Measurements from ENCODE around the gene TWF1. TPM values are rescaled to one million over a fixed set of nuclear protein-coding genes. Genes with fewer than 3 reads are reported as not detected.
"Not testable (repeated sequence)": the region's sequence is repeated elsewhere in the genome, so short reads cannot be mapped to it uniquely, and the experiment has no call there.

The TWF1 gene
- polyA plus RNA-seq, 3 donors = 67.0 to 71.5 (median 70.0) TPM

- DNase-seq = no peak
Measured at GRCh38 chr12:43815416-43815815, 9.3 kb upstream of the TWF1 start.

DNA sequence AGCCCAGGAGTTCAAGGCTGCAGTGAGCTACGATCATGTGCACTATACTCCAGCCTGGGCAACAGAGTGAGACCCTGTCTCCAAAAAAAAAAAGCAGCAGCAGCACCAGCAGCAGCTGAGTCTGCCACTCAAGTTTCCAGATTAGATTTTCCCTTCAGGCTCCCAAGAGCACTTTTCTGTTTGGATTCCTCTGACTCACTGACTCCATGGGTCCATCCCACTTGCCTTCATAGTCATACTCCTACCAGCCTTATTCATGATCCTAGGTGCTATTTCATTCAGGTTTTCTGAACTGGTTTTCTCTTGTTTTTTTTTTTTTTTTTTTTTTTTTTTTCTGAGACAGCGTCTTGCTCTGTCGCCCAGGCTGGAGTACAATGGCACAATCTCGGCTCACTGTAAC lies 6.8 kb upstream of the TWF1 start:
- no peak for DNase-seq

DNA sequence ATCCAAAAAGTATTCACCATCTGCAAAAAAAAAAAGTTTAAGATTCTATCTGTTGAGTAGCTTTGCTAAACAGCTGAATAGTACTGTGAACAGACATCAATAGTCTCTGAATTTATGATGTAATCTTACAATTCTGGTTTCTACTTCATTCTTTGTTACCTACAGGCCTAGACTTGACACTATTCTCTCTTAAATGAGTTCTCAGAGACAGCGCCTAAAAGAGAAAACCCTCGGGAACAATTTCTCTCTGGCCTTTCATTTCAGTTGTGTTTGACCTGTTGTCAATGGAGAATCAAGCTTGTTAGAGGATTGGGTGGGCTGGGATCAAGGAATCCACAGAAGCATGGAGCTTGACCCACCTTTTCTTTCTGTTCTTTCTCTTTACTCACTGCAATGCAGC lies 5.9 kb upstream of the TWF1 start:
- DNase-seq = no peak

- DNase-seq = no peak
Measured at GRCh38 chr12:43807386-43807785, 1.3 kb upstream of the TWF1 start.

GRCh38 chr12:43806737-43807072 lies 588 bp upstream of the TWF1 start:
- DNase-seq = no peak

- no peak for DNase-seq
Measured at GRCh38 chr12:43805149-43805859, 813 bp downstream of the TWF1 start.

DNA sequence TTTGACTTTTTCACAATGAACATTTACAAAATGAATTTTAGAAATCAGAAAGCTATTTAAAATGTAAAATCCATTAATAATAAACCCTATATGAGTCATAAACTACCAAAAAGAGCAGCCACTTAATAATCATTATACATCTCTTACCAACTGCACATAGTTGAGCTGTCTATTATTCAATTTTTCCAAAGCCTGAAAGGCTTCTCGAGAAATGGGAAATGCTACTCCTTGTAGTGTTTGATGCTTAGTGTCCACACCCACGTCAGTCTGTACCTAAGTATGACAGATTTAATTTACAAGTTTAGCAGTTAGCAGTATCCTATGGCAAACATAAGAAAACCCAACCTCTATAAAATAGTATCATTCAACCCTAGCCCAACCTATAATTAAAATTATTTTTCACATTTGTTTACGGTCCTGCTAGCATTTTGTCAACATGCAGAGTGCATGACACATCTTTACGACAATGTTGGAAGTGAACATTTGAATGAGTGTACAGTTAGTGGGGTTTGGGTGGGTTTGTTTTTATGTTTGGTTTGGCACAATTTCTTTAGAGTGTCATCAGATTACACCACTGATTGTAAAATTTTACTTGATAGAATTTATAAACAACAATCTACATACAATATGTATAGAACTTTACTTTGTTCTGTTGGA lies 8.4 kb downstream of the TWF1 start:
- no peak for DNase-seq

DNA sequence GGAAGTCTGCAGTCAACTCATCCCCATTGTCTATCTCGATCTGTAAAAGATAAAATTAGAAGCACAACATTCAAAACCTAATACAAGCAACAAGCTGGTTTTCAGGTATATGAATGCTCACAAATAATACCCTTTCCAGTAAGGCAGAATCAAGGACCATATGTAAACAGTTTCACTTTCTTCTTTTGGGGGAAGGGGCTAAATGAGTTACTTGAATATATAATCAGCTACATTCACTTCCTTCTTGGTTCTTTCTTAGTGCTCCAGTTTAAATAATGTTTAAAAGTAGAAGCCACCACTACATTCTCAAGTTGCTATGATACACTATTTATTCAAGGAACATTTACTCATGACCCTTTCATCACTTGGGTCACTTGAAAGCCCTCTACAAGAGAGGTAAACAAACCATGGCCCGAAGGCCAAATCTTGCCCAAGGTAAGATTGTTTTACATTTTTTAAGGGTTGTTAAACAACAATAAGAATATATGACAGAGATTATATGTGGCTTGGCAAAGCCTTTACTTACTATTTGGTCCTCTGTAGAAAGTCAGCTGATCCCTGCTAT lies 10.3 kb downstream of the TWF1 start:
- no peak for DNase-seq

DNA sequence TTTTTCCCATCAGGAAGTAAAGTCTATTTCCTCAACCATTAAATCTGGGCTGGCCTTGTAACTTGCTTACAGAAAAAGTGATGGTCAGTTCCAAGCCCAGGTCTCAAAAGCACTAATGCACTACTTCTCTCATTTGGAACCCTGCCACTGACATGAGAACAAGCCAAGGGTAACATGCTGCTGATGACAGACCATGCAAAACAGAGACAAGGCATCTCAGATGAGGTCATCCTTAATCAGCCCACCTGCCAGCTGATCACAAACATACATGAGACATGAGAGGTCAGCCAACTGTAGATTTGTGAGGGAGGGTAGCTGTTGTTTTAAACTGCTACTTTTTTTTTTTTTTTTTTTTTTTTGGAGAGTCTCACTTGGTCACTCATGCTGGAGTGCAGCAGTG lies 16.2 kb downstream of the TWF1 start:
- no peak for DNase-seq

- no peak for DNase-seq
Measured at GRCh38 chr12:43786899-43787693, 19.0 kb downstream of the TWF1 start.

DNA sequence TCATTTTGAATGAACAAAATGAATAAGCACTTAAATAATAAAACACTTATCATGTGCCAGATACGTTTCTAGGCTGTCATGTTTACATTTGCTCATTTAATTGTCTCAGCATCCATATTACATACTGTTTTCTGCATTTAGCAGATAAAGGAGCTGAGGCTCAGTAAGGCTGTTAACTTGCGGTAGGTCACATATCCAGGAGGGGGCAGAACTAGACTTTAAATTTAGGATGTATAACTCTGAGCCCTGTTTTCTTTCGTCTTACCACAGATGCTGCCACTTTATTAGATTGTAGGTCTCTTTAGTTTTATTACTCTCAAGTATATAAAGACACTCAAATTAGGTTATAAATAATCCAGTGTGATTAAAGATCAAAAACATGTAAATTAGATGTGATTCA lies 29.6 kb downstream of the TWF1 start:
- peak; percentile 14 for DNase-seq

DNA sequence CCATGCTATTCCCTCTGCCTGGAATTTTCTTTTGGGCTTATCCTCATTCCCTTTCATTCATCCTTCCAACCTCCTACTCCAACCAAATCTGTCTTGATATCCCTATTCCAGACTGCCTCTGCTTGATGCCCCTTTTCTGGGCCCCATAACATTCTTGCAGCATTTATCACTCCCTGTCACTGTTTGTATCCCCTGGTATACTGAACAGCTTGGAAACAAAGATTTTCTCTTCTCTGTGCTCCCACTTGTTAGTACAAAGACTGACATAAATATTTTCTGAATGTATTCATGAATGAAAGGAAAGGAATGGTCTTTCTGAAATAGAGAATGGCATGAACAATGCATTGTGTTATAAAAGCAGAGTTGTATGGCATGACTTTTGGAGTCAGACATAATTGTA lies 39.8 kb downstream of the TWF1 start:
- DNase-seq = no peak

DNA sequence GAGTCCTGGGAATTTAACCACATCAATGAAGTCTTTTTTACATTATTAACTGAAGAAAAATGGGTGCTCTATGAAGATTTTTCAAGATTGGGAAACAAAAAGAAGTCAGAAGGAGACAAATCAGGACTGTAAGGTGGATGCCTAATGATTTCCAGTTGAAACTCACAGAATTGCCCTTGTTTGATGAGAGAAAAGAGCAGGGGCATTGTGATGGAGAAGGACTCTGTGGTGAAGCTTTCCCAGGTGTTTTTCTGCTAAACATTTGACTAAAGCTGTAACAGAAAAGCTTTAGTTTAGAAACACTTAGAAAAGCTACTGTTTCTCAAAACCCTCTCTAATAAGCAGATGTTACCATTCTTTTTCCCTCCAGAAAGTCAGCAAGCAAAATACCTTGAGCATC lies 41.6 kb downstream of the TWF1 start:
- no peak for DNase-seq

DNA sequence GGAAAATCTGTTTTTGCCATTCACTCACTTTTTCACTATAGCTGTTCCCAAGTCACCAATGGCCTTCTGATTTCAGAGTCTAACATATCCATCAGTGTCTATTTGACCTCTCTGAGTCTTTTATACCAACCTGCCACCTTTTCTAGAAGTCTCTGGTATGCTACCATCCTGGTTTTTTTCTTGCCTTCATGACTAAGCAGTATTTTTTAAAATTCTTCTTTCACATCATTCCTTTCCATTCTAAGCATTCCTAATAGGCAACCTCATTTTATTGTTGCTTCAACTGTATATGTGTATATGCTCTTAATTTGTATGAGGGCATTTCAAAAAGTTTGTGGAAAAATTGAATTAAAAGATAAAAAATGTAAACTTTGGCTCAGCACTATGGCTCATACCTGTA lies 42.3 kb downstream of the TWF1 start:
- DNase-seq = no peak

DNA sequence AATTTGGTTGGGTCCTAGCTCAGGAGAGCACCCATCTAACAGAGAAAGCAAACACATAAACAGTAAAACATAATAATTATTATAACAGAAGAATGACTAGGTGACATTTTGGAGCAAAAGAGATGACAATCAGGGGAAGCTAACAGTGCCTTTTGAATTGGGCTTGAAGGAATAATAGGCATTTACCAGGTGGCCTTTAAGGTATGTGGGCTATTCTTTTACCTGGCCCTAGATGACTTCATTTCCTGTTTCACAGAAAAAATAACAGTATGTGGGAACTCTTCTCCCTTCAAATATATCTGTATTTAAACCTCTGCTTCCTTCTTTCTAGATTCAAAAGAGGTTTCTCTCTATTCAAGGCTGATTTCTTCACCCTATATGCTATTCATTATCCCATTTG lies 43.5 kb downstream of the TWF1 start:
- DNase-seq = no peak

- no peak for DNase-seq
Measured at GRCh38 chr12:43761500-43761899, 44.6 kb downstream of the TWF1 start.

DNA sequence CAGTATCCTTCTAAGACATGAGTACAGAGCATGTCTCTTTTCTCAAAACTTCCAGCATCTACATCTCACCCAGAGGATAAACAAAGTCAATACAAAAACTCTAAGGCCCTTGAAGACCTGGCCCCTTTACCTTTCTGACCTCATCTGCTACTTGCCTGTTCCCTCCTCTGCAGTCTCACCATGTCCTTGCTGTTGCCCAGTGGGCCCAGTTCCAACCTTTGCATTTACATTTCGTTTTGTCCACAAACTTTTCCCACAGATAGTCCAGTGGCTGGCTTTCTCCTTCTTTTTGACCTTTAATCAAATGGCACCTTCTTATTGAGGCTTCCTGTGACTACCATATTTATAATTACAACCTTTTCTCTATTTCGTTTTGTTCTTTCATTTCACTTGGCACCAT lies 45.7 kb downstream of the TWF1 start:
- DNase-seq = no peak

GRCh38 chr12:43758728-43759563 lies 47.2 kb downstream of the TWF1 start, which contains the start of the genes IRAK4 and PUS7L:
Gene IRAK4, plus strand, starts transcription at chr12:43758951. Its CDS starts 9,161 bp downstream, at chr12:43768112.
Gene PUS7L, minus strand, starts transcription at chr12:43758790. Its CDS starts 3,545 bp downstream, at chr12:43755245.
- DNase-seq = peak; percentile 98

- peak; percentile 34 for DNase-seq
Measured at GRCh38 chr12:43758247-43758727, 47.8 kb downstream of the TWF1 start.

DNA sequence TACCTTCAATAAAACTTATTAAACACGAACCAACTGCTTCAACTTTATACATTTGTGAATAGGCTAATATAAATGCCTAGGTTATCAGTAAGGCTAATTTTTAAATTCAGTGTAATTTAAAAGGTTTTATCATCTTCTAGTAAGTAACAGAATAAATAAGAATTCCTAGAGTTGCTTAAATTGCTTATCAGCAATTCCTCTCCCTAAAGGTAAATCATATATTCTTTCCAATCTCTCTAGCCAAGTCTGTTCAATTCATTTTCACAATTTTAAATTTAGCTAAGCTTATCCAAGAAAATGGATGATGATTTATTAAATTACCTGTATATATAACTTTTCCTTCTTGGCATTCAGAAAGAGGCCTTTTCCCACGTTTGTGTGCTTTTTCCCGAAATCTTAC lies 52.1 kb downstream of the TWF1 start:
- DNase-seq = no peak

DNA sequence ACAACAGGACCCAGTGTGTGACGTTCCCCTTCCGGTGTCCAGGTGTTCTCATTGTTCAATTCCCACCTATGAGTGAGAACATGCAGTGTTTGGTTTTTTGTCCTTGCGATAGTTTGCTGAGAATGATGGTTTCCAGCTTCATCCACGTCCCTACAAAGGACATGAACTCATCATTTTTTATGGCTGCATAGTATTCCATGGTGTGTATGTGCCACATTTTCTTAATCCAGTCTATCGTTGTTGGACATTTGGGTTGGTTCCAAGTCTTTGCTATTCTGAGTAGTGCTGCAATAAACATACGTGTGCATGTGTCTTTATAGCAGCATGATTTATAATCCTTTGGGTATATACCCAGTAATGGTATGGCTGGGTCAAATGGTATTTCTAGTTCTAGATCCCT lies 54.8 kb downstream of the TWF1 start:
- DNase-seq = not testable (repeated sequence)

- no peak for DNase-seq
Measured at GRCh38 chr12:43750814-43751213, 55.3 kb downstream of the TWF1 start.
